ENCODE data around the gene PRSS21.

Gene PRSS21

DNA sequence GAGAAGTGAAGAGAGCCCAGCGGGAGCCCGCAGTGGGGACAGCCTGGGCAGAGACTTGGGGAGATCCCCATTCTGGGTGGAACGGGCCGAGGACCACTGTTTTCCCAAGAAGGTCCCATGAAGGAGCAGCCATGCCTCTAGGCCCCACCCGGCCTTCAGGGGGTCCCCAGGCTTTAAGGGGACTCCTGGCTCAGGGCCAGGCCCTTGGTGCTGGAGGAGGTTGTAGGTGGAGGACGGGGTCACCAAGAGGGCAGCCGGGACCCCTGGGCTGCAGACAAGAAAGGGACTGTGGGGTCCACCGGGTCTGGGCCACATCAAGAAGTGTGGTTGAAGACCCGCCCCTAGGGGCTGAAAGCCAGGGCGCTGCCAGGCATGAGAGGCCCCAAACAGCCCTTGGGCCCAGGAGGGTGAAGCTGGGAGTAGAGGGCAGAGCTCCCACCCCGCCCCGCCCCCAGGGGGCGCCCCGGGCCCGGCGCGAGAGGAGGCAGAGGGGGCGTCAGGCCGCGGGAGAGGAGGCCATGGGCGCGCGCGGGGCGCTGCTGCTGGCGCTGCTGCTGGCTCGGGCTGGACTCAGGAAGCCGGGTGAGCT is at the start of gene PRSS21:
TSS of gene PRSS21 (plus strand) at position 487 of the 589 bp plus-strand sequence. CDS start at position 519, 32 bp downstream.
- DNase-seq, result no peak

GRCh38 chr16:2767891-2768290 is 49.1 kb upstream of the PRSS21 start:
- no peak for DNase-seq

DNA sequence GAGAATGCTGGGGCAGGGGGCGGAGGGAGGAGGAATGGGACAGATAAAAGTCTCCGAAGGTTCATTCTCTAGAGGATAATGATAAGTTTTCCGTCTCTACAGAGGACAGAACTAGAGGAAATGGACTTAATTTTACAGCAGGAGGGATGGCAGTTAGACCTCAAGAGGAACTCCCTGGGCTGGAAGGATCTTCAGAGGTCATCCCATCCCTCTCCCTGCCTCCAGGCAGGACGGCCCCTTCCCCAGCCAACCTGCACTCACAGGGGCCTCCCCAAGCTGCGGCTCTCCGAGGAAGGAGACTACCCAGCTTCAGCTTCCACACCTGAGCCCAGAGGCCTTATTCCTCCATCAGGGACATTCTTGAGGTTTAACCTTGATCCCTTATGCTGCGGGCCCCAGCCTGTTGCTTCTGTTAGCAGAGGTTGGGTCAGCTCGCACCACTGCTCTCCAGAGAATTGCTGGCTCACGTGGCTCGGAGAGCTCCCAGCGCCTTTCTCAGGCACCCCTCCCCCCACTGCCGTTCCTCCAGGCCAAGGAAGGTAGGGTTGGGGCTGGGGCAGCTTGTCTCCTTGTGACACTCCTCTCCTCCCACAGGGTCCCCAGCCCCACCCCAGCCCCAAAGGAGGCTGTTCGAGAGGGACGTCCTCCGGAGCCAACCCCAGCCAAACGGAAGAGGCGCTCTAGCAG is 48.5 kb upstream of the PRSS21 start:
- DNase-seq, result no peak

DNA sequence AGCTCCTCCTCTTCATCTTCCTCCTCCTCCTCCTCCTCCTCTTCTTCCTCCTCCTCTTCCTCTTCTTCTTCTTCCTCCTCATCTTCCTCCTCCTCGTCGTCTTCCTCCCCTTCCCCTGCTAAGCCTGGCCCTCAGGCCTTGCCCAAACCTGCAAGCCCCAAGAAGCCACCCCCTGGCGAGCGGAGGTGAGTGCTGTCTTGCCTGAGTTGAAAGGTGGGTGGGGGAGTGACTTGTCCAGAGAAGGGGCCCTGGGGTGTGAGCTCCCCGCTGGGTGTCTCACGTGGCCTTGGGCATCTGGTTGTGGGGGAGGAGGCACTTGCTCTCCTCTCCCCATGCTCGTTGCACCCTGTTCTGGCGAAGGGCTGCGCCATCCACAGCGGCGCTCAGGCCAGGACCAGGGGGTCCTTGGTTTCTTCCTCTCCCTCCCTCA is 47.9 kb upstream of the PRSS21 start:
- no peak for DNase-seq

GRCh38 chr16:2769675-2770056 is 47.4 kb upstream of the PRSS21 start:
- no peak for DNase-seq

DNA sequence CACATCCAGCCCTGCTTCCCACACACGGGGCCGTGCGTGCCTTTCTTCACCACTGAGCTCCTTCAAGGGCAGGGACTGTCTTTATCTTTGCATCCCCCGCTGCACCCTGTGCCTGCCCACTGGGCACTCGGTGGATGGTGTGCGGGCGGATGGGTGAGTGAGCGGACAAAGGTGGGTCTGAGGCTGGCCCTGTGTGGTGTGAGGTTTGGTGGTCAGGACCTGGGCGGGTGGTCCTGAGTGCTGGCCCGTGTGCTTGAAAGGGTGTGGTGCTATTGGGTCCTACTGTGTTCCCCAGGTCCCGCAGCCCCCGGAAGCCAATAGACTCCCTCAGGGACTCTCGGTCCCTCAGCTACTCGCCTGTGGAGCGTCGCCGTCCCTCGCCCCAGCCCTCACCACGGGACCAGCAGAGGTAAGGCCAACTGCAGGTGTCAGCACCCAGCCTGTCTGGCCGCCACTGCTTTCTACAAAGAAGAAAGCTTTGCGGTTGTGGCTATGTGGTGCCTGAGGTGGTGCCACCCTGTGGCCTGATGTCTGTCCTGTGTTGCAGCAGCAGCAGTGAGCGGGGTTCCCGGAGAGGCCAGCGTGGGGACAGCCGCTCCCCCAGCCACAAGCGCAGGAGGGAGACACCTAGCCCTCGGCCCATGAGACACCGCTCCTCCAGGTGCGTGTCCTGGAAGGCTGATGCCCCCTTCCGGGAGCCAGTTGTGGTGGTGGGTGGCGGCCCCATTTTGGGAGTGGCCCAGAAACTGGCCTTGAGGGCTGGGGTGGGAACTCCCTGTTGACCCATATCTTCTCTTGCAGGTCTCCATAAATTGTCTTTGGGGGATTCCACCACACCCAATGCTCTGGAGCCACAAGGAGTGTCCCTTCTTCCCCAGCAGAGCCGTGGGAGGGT is 46.7 kb upstream of the PRSS21 start:
- DNase-seq, result no peak

DNA sequence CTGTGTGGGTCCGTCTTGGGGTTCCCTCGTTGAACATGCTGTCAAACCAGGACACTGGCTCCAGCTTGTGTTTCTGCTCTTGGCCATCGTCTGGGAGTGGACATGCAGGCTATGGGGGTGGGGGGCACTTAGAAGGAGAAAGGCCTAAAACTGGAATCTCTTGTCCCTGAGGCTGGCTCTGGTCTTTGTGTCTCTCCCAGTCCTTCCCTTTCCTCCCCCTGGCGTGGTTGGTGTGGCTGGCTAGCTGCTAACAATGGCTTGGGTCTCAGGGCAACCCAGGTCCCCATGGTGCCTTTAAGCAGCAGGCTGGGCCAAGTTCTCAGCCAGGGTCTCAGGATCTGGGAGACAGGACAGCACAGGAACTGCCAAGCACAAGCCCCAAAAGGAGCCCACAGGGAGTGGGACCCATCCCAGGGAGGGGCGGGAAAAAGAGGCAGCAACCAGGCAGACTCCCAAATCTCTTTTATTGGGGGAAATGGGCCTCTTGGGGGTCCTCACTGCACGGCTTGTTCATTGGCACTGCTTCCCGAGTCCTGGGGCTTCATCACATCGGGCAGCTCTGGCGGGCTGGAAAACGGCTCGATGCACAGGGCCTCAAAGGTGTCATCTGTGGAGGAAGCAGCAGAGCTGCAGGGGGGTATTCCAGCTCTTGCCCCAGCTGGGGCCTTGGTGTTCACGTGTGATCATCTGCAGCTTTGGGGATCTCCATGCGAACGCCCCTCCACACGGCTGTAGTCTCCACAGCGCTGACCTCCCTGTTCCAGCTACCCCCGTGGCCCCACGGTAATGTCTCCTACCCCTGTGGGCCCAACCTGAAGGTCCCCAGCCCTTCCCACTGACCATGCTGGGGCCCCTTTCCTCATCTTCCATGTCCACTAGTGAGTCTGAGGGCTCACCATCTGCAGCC is 45.3 kb upstream of the PRSS21 start:
- no peak for DNase-seq

- no peak for DNase-seq
Observed at GRCh38 chr16:2773188-2773968, 43.7 kb upstream of the PRSS21 start.

DNA sequence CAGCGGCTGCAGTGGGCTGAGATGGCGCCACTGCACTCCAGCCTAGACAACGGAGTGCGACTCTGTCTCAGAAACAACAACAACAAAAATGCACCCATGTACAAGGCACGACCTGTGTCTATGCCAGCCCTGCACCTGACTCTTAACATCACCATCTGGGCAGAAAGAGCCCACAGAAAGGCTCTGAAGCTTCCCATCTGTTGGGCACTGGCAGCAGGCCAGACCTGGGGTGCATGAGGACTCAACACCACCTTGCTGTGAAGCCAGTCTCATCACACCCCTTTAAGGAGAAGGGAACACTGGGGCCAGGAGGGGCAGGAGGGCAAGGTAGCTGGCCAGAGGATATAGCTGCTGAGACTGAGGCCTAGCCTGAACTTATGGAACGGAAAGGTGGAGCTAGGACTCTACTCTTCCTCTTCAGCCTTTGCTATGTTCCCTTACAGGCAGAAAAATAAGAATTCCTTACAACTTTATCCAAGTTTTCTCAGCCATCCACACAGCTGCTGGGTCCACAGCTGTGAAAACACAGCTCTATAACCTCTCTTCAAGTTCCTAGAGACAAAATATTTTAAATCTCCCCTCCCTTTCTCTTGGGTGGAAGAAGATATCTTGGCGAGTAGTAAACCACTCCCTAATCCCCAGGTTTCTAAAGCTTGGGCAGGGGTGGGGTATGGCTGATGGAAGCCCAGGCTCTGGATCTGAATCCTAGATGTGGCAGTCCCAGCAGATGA is 42.7 kb upstream of the PRSS21 start:
- DNase-seq, result no peak

GRCh38 chr16:2775131-2775716 is 41.8 kb upstream of the PRSS21 start:
- DNase-seq, result no peak

GRCh38 chr16:2775765-2776499 is 41.1 kb upstream of the PRSS21 start:
- DNase-seq, result no peak

GRCh38 chr16:2776500-2777139 is 40.4 kb upstream of the PRSS21 start:
- peak in 11 of 58 donors; percentile 45 to 70 (median 60) for DNase-seq

- peak; percentile 25 to 91 (median 79) for DNase-seq
Observed at GRCh38 chr16:2777231-2777902, 39.7 kb upstream of the PRSS21 start, which contains the start of gene ELOB. ELOB (minus strand) TSS chr16:2777280; CDS start chr16:2777239, 41 bp downstream.

GRCh38 chr16:2777903-2778629 is 39.0 kb upstream of the PRSS21 start:
- peak in 12 of 58 donors; percentile 19 to 67 (median 56) for DNase-seq

- no peak for DNase-seq
Observed at GRCh38 chr16:2778630-2778958, 38.4 kb upstream of the PRSS21 start.

DNA sequence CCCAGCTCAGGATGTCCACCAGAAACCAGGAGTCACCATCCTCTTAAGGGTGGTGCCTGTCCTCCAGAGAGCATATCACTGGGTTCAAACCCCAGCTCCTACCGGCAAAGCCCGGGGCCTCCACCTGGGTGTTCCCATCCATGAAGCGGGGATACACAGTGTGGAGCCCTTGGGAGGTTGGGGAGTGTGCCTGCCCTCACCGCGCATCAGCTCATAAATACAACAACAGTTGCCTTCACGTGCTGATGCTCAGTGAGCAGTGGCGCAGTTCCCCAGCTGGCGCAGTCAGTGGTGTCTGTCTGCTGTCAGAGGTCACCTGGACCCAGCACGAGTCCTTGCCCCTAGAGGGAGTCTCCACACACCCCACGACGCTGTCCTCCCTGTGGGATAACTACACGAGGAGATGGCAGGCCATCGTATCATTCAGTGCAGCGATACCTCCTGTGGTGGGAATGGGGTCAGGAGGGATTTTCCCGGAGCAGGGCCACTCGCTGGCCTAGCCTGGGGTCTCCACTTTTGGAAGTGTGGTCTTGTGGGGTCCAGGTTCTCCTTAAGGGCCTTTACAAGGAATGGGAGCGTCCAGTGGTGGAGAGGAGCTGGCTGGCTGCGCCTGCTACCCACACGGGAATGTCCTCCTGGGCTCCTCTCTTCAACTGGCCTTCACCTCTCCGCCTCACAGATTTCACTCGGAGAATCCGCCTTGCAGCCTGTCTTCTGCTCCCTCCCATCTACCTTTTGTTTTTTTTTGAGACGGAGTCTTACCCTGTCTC is 37.7 kb upstream of the PRSS21 start:
- no peak for DNase-seq

All from anterior cingulate cortex (tissue), 58 donors.